NCI-H2227 (cell line): ENCODE results near the gene IER2.

Source experiments
- DNase-seq: peaks from one replicate; lab custom pipeline; 2025; ENCODE audit not compliant: unreplicated experiment; lab: John Stamatoyannopoulos, UW

Gene IER2

GRCh38 chr19:13138171-13138915, 11.9 kb upstream of the IER2 start:
- no peak for DNase-seq

GRCh38 chr19:13138916-13139198, 11.4 kb upstream of the IER2 start:
- DNase-seq = no peak

- DNase-seq = no peak
Observed at GRCh38 chr19:13139633-13140311, 10.4 kb upstream of the IER2 start.

GRCh38 chr19:13146763-13147563, 3.2 kb upstream of the IER2 start:
- no peak for DNase-seq

- DNase-seq = peak; percentile 43
Observed at GRCh38 chr19:13149173-13149627, 1.0 kb upstream of the IER2 start.

- peak; percentile 64 for DNase-seq
Observed at GRCh38 chr19:13149628-13150186, 504 bp upstream of the IER2 start.

- DNase-seq = no peak
Observed at GRCh38 chr19:13150931-13151604, 857 bp downstream of the IER2 start.

GRCh38 chr19:13151605-13152355, 1.6 kb downstream of the IER2 start:
- peak; percentile 95 for DNase-seq

- no peak for DNase-seq
Observed at GRCh38 chr19:13152356-13152973, 2.3 kb downstream of the IER2 start.

GRCh38 chr19:13152974-13153568, 2.9 kb downstream of the IER2 start:
- peak; percentile 94 for DNase-seq

GRCh38 chr19:13153569-13154240, 3.5 kb downstream of the IER2 start:
- DNase-seq = peak; percentile 39

- DNase-seq = peak; percentile 53
Observed at GRCh38 chr19:13154241-13154778, 4.1 kb downstream of the IER2 start.

- DNase-seq = peak; percentile 53
Observed at GRCh38 chr19:13154911-13155471, 4.8 kb downstream of the IER2 start.

GRCh38 chr19:13155472-13156359, 5.5 kb downstream of the IER2 start:
- peak; percentile 65 for DNase-seq

- no peak for DNase-seq
Observed at GRCh38 chr19:13159713-13160112, 9.5 kb downstream of the IER2 start.

- no peak for DNase-seq
Observed at GRCh38 chr19:13160557-13160956, 10.3 kb downstream of the IER2 start.
